ENCODE measurements around the gene FOXN1.
"Not testable (repeated sequence)": the region's sequence is repeated elsewhere in the genome, so short reads cannot be mapped to it uniquely, and the experiment has no call there.

The FOXN1 gene

DNA sequence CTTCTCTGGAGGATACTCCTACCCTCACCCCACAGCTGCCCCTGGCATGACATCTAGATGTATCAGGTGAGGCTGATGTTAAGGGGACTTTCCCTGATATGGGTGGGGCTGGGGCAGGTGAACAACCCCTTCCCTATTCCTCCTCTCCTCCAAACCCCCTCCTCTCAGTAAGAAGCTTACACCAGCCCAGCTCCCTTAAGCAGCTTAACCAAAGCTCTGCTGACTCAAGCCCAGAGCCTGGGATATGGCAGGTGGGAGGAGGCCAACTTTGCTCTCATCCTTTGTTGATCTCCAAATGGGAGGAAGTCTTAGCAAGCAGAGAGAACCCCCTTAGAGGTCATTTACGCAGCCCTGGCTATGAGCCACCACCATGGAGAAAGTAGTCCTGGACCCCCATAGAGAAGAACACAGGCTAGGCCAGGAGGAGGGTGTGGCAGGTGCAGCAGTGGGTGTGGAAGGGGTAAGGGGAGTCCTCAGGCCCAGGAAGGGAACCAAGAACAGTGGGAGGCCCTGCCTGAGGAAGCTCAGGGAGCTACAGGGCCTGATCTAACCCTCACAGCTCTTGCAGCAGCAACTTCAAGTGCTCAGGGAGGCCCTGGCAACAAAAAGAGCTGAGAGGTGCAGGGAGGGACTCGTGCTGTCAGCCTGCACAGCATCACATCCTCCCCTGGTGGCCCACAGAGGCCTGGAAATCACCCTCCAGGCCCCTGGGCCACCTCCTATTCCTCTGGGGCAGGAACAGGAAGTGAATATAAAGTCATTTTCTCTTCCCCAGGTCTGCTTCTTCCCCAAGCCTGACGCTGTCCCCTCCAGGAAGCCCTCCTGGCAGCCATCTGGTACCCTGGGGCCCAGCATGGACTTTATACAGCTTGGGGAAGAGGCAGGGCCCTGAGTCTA, 43.3 kb downstream of the FOXN1 start:
- DNase-seq: peak; percentile 83

- DNase-seq: no peak
Observed at GRCh38 chr17:28550858-28551257, 44.7 kb downstream of the FOXN1 start.

DNA sequence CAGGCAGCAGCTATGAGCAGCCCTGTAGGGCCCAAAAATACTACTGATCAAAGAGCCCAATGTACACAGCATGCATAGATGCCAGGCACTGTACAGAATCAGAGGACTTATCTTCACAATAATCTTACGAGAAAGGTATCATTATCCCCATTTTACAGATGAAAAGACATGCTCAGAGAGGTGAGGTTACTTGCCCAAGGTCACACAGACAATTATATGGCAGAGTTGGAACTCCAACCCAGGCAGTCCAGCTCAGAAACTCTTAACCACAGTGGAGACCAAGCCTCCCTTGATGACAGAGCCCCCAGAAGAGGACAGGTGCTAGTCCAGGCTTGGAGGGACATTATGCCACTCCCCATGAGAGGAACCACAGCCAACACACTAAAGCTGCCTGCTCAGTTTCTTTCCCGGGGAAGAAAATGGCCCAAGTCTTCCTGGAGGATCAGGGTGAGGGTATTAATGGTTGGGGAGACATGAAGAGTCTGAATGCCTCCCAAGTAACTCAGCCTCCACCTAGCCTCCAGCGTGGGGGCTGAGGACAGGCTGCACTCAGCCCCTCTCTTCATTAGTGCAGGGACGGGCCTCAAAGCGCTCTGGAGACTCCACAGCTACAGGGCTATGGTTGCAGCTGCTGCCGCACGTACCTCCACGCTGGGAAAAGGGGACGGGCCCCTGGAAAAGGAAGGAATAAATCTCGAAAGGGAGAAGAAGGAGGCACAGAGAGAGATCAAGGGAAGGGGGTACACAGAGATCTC, 45.5 kb downstream of the FOXN1 start:
- no peak for DNase-seq

GRCh38 chr17:28552176-28552999, 46.2 kb downstream of the FOXN1 start, which contains the start of gene UNC119:
Gene UNC119, minus strand, starts transcription at chr17:28552624. Its CDS starts 67 bp downstream, at chr17:28552557.
- DNase-seq: peak; percentile 75

GRCh38 chr17:28553000-28553505, 46.9 kb downstream of the FOXN1 start:
- no peak for DNase-seq

DNA sequence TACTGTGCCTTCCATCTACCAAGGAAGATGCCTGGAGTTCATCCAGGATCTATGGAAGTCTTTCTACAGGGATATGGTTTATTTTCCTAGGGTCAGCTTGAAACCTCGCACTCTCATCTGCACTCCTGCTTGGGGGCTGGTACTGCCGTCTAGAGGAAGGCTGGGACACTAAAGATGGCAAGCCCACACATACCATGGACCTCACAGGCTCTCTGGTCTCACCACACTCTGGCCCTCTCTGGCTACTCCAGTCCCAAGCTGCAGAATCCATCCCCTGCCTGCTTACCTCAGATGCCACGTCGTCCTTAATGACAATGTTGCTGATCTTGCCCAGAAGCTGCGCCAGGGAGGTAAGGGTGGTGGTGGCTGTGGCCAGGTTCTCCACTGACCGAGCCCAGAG, 48.4 kb downstream of the FOXN1 start:
- no peak for DNase-seq

- DNase-seq: no peak
Observed at GRCh38 chr17:28555022-28555421, 48.9 kb downstream of the FOXN1 start.

GRCh38 chr17:28563475-28563874, 57.3 kb downstream of the FOXN1 start:
- no peak for DNase-seq

DNA sequence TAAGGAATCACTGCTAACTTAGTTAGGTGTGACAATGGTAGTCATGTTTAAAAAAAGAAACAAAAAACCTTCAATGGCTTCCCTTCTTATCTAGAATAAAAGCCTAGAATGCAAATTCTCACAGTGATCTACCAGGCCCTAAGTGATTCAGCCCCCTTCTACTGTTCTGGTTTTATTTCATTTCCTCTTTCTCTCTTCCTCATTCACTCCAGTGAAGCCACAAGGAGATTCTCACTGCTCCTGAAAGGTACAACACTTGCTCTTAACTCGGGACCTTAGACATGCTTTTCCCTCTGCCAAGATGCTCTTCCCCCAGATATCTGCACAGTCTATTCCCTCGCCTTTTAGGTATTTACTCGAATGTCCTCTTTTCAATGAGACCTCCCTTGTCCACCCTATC, 61.5 kb downstream of the FOXN1 start:
- no peak for DNase-seq

- no peak for DNase-seq
Observed at GRCh38 chr17:28569446-28569845, 63.3 kb downstream of the FOXN1 start.

DNA sequence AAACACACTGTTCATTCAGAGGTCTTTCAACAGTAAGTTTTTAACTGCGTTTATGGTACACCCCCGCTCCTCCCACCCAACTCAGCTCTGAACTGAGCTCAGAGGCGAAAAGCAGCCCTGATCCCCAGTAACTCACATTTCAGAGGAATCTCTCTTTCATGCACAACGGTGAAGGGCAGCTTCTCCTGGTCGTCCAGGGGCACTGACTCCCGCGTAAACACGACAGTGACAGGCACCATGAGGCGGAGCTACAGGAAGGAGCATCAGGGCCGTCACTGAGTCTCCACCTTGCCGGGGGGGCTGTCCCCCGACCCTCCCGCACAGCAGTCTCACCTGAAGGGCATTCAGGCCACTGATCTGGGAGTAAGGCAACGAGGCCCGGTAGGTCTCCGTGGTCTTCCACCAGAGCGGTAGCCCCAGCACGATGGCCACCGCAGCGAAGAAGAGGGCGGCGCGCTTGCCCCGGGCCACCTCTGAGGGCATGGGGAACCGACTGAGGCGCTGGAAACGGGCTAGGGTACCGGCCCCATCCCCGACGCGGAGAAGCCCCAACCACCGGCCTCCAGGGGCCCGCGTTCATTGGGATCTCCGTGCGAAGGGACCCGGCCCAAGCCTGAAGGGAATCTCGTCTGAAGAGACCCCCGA, 64.7 kb downstream of the FOXN1 start:
- DNase-seq: peak; percentile 58

GRCh38 chr17:28571361-28572122, 65.4 kb downstream of the FOXN1 start, which contains the start of gene PIGS:
Gene PIGS, minus strand, starts transcription at chr17:28571524. Its CDS starts 28 bp downstream, at chr17:28571496.
- DNase-seq: peak; percentile 91

GRCh38 chr17:28572259-28573039, 66.3 kb downstream of the FOXN1 start:
- DNase-seq: no peak

DNA sequence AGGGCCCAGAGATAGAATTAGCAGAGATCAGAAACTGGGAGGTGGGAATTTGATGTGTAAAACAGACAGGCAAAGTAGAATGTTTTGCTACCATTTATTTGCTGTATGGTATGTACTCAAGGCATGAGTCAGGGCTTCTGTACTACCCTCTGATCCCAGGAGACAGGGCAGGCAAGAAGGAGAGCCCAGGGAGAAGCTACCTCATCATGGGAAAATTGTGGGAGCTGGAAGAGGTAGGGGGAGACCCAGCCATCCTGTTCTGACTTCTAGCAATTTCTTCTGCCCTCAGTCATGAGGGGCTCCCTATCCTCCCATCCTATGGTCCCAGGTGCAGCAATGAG, 66.9 kb downstream of the FOXN1 start:
- no peak for DNase-seq

DNA sequence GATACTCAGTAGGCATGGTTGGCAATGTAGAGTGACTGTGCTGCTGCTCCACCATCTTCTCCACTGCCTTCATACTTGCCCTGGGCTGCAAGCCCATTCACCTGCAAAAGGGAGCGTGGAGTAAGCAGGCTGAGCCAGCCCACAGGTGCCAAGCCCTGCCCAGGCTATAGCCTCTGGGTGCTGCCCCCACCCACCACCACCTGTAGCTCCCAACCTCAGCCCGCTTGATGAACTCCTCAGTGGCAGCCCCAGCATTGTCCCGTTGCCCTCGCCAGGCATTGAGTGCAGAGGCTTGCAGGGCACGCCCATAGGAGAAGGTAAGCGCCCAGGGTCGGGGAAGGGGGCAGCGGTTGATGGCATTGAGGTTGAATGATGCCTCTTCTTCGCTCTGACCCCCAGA, 67.4 kb downstream of the FOXN1 start:
- no peak for DNase-seq

DNA sequence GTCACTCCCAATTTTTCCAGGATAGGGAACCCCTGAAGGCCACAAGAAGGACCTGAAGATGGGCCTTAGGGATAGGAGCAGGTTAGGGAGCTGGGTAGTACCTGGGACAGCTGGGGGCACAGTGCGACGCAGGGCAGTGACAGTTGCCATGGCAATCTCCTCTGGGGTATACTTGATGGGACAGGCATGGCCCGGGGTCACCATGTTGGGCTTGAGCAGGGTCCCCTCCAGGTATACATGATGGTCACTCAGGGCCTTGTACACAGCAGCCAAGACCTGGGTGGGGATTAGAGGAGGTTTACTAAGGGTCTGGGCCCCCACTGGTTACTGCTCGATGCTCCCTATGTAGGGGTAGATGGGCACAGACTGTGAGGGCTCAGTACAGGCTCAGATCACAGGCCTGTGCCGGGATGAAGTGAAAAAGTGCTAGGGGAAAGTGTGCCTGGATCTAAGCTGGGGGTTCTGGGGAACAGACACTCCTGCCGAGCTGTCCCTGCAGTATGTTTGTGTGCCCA, 67.9 kb downstream of the FOXN1 start:
- DNase-seq: no peak

DNA sequence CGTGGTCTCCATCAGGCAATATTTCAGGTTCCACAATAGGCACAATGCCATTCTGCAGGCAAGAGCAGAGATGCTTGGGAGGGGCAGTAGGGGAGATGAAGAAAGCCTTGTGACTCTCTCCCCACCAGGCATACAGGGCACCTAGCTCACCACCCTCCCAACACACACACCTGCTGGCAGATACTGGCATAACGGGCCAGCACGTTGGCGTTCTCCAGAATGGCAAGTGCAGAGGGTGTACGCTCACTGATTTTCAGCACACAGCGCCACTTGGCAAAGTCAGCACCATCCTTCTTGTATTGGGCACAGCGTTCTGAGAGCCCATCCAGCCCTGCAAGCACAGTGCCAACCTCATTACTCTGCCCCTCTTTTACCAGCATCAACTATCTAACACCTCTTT, 68.4 kb downstream of the FOXN1 start:
- DNase-seq: peak; percentile 36

- no peak for DNase-seq
Observed at GRCh38 chr17:28575126-28575795, 69.1 kb downstream of the FOXN1 start.

DNA sequence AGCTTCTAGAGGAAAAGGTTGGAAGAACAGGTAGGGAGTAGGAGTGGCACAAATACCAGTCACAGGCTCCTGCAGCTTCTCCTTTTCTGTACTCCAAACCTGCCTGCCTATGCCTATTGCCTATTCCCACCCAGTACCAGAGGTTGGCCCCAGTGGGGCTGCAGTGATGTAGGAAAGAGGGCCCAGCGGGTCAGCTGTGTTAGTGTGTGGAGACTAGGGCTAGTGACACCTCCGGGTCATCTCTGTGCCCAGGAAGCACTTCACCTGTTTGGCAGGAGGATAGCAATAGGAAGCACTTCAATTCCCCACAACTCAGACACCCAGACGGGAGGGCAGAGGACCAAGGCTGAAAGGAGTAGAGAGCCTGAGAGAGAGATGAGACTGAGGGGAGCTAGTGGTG, 69.9 kb downstream of the FOXN1 start:
- DNase-seq: not testable (repeated sequence)

Measured in CD4-positive, alpha-beta T cell treated with Interleukin-17A for 1 hour (primary cell).